Right ventricle myocardium inferior (tissue), 1 donor: Measurements from ENCODE around the gene MYT1. TPM values are rescaled to one million over a fixed set of nuclear protein-coding genes. Genes with fewer than 3 reads are reported as not detected.

ENCODE experiments used
- ATAC-seq: fragments of 200-7000 bp; cut with Tn5 transposase; one replicate; pipeline ENCODE4 v1.9.1; 2020; ENCODE audit warnings: mild to moderate bottlenecking, moderate library complexity
- DNase-seq: peaks from one replicate; pipeline ENCODE4 v3.0.0; 2021; ENCODE audit errors: missing footprints
- intact Hi-C: fragments of 100-400 bp; cut with DNase I; formaldehyde crosslinking; loops from one replicate; pipeline ENCODE4 v1.11.0; 2022
- total RNA-seq: library from RNA; stranded (reverse); fragmentation: NEBNext Ultra II Directional; extraction: Animal tissue kit (Norgen Biotek cat#: 25700); gene quantifications from one replicate; pipeline ENCODE4 v1.2.1, GENCODE V29; 2021
- donor health status: DM: no; HTN: yes; CAD: no; lungs with severe emphysema.

MYT1 gene
- total RNA-seq, 1 donor from 2014 or later: 0.16 TPM

DNA sequence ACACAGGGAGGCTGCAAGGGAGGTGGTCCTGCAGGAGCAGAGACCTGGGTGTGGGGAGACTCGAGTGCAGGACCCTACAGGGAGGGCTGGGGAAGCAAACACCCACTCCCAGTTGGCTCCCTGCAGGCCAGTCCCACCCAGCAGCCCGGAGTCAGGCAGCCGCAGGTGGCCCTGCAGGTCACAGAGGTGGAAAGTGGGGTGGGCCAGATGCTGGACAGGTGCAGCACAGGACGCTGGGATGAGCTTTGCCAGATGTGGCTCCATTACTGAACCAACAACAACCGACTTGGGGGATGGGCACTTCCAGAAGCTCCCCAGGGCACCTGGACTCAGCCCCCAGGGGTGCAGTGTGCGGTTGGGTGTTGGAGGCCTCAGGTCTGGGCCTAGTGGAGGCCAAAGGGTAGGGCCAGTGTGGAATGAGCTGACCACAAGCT is 26.6 kb upstream of the MYT1 start:
- peak; percentile 31 for ATAC-seq
- intact Hi-C loops: no loop called here
- no peak for DNase-seq

DNA sequence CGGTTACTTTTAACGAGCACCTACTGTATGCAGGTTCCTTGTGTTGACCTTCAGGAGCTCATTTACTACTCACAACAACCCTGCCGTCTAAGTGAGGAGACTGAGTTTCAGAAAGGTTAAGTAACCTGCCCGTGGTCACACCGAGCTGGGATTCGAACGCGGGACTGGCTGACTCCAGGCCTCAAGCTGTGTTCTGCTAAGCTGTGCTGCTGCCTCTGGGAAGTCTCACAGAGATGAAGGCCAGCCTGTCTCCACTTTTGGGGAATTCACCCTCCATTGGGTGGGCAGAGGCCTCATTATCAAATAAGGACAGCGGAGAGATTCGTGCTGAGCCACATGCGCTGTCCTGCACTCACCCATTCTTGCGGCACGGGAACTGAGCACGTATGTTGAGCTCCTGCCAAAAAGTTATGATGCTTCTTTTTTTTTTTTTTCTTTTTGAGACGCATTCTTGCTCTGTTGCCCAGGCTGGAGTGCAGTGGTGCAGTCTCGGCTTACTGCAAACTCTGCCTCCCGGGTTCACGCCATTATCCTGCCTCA is 25.9 kb upstream of the MYT1 start:
- intact Hi-C loops: no loop called here
- DNase-seq: no peak
- no peak for ATAC-seq

DNA sequence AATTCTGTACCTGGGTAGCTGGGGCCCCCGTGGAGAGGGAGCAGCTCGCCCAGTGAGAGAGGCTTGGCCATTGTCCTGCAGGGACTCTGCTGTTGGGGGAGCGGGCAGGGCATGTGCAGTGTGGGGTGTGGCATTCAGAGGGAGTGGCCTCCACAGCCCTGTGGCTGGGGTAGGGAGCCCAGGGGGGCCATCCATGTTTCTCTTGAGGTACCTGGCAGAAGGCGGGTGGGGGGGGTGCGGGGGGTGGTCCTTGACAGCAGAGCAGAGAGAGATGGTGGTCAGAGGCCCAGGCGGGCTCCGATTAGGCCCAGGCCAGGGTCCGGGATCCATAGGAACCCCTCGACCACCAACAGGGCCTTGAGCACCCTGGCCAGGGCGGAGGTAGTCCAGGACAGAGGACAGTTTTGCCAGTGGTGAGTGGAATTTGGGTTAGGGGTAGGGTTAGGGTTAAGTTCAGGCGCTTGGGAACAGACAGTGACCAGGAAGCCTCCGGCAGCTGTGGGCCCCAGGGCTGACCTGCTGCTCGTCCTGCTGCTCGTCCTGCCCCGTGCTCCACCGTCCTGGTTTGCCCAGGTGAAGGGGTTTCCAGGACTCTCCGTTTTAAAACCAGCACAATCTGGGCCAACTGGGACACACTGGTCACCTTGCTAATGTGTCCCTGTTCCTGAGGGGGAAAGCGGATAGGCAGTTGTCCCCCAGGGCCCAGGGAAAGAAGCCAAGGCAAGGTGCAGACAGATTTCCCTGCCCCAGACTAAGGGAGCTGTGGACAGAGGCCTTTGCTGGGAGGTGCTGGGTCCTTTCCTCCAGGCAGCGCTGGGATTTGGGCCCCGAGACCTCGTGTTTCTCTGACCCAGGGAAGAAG is 24.8 kb upstream of the MYT1 start:
- intact Hi-C loops: no loop called here
- no peak for DNase-seq
- no peak for ATAC-seq

DNA sequence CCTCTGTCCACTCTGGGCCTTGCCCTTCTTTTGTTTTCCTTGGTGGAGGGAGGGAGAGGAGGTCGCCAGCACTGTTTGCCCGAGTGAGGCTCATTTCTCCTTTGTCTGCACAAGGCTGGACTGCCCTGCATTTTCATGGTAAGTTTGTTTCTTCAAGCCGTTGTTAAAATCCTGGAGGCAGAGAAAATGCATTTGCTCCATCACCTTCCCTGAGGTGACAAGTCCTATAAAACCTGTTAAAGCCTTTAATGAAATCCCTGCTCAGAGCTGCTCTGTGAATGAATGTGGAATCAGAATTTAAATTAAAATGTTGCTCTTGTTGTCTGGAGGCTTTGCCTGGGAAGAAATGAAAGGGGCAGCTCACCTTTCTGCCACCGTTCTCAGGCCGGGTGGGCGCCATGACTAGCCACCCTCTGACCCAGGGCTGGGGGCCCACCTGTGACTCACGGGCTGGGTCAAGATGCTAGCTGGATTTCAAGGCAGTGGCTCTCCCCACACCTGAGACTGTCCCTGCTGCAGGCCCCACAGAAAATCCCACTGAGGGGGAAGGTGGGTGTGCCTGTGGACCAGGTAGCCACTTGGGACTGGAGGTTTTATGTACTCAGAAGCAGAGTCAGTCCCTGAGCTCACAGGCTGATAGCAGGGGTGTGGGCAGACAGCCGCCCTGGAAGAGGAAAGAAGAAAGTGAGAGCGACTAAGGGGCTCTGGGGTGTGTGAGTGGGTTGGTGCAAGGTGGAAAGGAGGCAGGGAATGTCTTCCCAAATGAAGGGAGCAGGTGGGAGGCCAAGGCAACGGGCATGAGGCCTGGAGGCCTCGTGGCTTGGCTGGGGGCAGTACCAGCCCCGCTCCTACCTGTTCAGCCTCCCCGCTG is 24.0 kb upstream of the MYT1 start:
- DNase-seq (no peak), ATAC-seq (no peak)
- intact Hi-C loops: no loop called here

DNA sequence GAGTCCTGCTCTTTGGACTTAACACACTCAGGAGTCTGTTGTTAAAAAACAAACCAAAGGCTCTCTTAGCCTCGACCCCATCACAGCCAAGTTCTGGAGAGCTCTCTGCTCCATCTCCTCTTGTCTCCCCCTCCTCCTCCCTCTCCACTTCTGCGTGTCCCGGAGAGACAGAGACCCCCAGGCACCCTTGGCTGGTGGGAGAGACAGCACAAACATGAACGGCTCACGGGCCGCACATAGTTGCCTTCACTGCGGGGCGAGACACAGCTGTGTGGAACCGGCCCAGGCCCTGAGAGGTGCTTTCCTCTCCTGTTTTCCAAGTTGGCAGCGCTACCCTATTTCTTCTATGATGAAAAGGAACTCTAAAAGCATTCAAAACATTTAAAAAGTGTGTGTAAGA is 23.3 kb upstream of the MYT1 start:
- ATAC-seq (no peak), DNase-seq (no peak)
- intact Hi-C loops: no loop called here

DNA sequence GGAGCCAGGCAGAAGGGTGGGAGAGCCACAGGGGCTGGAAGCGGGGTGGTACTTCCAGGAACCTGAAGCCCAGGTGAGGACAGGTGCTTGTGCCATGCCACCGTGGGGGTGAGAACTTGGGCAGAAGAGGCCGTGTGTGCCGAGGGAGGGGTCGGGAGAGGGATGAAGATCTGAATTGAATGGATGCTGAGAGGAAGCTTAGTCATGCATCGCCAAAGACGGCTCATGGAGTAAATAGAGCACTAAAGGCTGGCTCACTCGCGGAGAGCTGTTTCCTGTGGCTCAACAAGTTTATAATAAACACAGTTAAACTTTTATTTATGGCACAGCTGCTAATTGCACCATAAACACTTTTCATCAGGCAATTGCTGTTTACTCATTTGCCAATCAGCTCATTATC is 21.7 kb upstream of the MYT1 start:
- DNase-seq: no peak
- no peak for ATAC-seq
- intact Hi-C loops: no loop called here

DNA sequence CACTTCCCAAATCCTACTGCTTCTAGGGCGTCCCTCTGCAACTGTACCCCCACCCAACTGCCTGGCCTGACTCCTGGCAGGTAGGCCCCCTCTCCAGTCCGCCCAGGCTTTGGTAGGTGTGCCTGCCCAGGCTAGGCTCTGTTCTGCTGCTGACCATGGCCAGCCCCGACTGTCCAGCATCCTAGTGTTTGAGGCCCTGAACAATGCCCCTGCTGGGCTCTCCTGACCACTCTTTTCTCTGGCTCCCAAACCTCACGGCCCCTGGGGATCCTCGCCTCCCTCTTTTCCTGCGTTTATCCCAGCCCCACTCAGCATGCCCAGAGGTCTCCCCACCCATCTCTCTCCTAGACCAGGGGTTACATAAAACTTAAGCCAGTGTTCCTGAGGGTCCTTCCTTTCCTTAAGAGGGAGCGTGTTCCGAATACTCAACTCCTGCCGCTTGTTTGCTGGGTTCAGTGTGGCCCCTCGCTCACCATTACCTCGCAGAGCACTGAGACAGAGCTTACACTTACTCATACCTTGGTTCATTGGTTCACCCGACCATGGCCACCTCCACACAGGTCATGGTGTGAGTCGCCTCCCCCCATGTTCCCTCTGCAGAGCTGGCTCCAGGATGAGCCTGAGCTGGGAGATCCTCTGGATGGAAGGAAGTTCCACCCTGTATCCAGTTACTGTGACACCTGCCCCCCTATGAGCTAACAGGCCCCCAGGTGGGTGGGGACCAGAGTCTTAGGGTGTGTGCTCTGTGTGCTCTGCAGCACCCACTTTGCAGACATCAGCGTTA is 21.0 kb upstream of the MYT1 start:
- no peak for DNase-seq
- intact Hi-C loops: no loop called here
- ATAC-seq: no peak

DNA sequence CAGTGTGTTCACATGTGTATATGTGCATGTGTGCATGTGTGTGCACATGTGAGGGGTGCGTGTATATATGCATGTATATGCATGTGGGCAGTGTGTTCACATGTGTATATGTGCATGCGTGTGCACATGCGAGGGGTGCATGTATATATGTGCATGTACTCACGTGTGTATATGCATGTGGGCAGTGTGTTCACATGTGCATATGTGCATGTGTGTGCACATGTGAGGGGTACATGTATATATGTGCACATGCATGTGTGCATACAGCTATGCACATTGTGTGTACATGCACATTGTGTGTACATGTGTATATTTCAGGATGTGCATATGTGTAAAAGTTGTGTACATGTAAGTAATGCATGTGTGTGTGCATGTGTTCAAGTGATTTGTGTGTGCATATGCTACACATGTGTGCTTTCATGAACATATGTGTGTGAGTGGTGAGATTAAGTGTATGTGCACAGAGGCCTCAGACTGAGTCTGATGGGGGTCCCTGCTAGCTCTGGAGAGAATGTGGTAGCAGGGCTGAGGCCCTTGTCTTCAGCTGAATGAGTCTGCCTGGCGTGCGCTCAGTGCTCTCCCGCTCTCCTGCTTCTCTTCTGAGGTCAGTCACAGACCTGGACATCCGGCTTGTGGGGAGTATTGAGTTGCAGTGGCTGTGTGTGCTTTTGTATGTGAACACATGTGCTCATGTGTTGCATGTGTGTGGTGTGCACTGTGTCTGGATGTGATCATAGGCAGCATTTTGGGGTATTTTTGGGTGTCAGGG is 19.9 kb upstream of the MYT1 start:
- intact Hi-C loops: no loop called here
- DNase-seq (peak; percentile 21), ATAC-seq (no peak)

DNA sequence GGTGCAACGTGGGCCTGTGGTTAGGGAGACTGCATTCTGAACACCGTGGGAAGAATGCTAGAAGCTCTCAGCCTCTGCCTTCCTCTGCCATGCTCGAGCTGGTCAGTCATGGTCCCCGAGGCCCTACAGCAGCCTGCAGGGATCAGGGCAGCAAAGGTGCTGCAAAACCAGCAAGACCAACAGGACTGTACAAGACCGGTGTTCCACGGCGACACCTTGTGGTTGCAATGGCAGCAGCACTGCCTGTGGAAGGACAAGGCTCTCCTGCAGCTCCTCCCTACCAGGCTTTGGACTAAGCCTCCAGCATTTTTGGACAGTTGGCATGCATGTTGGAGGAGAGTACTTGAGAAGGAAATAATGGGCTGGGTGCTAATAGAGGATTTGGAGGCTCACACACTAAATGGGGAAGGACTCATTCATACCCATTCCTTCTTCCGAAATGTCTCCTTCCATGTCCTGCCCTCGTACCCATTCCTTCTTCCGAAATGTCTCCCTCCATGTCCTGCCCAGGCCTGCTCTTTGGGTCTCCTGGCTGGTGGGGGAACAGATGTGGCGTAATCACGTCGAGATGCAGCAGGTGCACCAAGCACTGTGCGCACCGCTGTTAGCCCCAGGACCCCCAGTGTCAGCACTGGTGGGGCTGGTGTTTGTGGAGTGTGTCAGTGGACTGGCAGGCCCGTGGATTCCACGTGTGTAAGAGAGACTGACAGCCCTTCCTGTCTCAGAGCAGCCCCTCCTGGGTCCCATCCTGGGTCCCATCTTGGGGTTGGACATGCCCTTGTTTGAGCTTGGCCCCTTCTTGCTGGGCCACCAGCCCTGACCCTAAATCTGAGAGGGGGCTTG is 18.6 kb upstream of the MYT1 start:
- ATAC-seq (no peak), DNase-seq (peak; percentile 32)
- intact Hi-C loops: no loop called here

DNA sequence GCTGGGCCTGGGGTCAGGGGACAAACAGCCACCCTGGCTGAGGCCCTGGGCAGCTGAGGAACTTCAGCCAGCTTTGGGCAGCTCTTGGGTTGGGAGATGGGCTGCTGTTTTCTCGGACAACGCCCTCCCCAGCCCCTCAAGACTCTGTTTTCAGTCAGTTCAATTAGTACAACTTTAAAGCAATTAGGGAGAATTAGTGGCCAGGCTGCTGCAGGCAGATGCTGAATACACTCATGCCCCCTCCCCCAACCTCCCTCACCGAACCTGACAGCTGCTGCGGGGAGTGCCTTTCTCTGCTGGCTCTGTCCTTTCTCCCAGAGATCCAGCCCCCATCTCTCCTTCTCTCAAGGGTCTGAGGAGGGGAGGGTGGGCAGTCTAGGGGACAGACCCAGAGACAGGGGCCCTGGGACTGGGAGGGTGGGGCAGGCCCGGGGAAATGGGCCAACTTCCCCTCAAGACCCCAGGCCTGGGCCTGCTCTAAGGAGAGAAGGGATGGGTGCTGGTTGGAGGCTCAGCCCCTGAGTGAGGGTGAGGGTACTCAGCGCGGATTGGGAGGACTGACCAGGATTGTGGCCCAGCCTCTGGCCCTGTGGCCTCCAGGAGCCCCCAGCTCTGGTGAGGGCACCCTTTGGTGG is 17.8 kb upstream of the MYT1 start:
- intact Hi-C loops: no loop called here
- DNase-seq (peak; percentile 53), ATAC-seq (no peak)

DNA sequence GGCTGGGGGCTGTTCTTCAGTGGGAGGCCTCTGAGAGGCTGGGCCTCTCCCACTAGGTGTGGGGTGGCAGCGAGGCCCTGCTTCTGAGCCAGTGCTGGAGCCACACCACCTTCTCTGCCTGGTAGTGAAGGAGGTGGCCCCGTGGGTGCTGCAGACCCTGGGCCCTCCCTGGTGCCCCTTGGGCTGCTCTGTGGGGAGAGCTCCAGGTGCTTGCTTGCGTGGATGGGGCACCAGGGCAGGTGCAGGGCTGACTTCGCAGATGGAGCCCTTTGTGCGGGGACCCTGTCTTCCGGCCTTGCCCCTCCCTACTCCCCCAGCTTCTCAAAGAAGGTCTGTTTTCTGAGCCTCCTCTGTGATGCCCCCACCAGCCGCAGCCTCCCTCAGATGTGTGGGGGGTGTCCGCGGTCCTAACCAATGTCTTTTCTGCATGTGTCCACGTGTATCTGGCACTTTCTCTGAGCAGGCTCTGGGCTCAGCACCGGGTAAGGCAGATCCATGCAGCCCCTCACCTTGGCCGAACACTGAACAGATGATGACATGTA is 17.2 kb upstream of the MYT1 start:
- DNase-seq: peak; percentile 43
- intact Hi-C loops: no loop called here

DNA sequence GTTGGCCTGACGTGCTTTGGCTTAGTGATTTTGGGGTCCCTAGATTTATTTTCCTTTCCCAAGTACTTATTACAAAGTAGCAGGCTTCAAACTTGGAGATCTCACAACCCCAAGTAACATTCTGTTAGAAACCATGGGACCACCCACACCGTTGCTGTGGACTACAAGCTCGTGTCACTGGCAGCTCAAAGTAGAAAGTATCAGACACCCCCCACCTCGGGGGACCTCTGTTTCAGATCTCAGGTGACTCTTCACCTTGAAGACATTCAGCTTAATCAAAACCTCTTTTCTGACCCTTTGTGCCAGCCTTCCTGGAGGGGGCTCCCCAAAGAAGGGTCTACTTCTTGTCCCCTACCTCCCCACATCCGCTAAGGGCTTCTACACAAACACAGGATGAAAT is 15.7 kb upstream of the MYT1 start:
- no peak for DNase-seq
- intact Hi-C loops: no loop called here
- ATAC-seq: no peak

More for the DNA sequence above, 17.2 kb upstream of the MYT1 start:
- no peak for ATAC-seq

DNA sequence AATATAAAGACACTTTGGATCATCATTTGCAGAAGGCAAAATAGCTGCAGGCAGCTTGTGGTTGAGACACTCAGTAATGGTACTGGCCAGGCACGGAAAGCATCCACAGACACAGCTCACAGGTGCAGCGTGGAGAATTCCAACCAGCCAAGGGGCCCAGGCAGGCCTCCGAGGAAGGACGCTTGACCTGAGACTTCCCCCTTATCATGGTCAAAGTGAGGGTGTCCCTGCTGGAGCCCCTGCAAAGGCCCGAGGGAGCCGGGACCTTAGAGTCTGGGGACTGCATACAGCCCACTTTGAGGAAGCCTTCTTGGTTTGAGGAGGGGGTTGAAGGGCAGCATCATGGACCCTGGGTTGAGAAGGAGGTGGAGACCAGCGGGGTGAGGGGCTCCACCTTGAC is 15.1 kb upstream of the MYT1 start:
- DNase-seq (no peak), ATAC-seq (no peak)
- intact Hi-C loops: no loop called here

DNA sequence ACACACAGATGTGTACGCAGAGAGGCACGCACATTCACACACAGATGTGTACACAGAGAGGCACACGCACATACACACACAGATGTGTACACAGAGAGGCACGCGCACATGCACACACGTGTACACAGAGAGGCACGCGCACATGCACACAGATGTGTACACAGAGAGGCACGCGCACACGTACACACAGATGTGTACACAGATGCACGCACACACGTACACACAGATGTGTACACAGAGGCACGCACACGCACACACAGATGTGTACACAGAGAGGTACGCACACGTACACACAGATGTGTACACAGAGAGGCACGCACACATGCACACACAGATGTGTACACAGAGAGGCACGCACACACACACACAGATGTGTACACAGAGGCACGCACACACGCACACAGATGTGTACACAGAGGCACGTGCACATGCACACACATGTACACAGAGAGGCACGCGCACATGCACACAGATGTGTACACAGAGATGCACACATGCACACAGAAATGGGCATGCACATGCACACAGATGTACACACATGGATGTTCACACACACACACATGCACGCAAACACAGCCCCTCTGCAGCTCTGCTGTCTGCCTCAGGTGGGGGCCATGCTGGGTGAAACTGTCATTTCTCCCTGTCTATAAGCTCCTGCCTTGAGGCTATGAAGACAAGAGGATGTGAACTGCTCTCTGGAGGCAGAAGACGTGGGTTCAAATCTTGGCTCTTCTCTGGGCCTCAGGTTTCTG is 14.3 kb upstream of the MYT1 start:
- DNase-seq (no peak), ATAC-seq (no peak)
- intact Hi-C loops: no loop called here

DNA sequence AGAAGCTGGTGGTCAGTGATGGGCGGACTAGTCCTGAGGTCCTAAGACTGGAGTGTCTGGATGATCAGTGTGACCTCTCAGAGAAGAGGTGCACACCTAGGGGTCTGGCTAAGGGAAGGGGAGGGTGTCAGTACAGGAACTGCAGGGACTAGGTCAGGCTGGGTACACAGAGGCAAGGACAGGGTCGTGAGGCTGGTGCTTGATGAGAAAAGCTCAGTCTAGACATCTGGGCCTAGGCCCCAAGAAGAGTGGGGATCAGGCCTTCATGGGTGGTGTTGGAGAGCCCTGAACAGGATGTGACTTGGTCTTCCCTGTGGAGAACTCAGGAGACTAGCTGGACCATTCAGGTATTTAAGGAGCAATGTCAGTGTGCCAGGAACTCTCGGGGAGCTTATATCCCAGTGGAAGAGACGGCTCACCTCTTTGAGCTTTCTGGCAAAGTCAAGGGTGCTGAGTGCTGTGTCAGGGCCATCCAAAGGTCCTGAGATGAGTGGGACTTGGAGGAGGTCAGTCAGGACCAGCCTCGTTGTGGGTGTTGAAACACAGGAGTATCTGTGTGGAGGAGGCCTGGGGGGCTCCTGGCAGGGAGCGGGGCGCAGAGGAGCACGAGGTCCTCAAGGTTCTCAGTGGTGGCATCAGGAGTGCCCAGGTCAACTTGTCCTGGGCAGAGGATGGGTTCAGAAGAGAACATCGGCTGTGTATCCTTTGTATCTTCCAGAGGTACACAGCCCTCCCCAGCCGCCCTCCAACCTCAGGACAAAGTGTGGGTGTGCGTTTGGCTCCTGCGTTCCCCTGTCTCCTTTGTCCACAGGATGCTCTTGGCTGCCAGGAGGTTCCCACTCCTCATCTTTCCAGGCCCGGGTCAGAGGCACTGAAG is 13.3 kb upstream of the MYT1 start:
- intact Hi-C loops: no loop called here
- ATAC-seq: no peak
- no peak for DNase-seq
